ENCODE data around the gene BHMT2. TPM values are rescaled to one million over a fixed set of nuclear protein-coding genes. Genes with fewer than 3 reads are reported as not detected.

The BHMT2 gene
- total RNA-seq, 6 experiments from 2014 or later: 0.85 to 1.6 (median 1.1) TPM; not detected in 2

DNA sequence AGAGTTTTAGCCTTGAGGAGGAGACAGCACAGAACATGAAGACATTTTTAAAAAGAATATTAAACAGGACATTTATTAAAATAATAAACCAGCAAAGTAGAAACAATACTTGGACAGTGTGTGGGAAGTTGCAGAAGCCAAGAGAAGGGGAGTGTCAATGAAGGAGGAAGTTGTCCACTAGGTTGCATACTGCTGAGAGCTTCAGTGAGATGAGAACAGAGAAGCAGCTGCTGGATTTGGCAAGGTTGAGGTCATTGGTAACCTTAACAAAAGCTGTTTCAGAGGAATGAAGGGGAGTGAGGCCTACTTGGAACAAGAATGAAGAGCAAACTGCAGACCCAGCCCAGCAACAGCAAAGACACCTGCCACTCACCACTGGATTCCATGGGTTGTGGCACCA lies 53.4 kb downstream of the BHMT2 start:
- no peak for DNase-seq
- Mint-ChIP-seq H3K27me3 (ENCODE audit: insufficient read depth) (peaks cover 11% of the 10 kb centered on the region; the same call in 1 of the 2 replicates), H3K4me1 (ENCODE audit: low read depth) (peaks cover 7% of the 10 kb centered on the region), H3K4me3 (no peak overlapping the region), H3K9me3 (no peaks in the 10 kb centered on the region), H3K36me3 (ENCODE audit: low read depth) (no peaks in the 10 kb centered on the region), H3K27ac (no peak overlapping the region)
- TF ChIP-seq, protein P1, sequence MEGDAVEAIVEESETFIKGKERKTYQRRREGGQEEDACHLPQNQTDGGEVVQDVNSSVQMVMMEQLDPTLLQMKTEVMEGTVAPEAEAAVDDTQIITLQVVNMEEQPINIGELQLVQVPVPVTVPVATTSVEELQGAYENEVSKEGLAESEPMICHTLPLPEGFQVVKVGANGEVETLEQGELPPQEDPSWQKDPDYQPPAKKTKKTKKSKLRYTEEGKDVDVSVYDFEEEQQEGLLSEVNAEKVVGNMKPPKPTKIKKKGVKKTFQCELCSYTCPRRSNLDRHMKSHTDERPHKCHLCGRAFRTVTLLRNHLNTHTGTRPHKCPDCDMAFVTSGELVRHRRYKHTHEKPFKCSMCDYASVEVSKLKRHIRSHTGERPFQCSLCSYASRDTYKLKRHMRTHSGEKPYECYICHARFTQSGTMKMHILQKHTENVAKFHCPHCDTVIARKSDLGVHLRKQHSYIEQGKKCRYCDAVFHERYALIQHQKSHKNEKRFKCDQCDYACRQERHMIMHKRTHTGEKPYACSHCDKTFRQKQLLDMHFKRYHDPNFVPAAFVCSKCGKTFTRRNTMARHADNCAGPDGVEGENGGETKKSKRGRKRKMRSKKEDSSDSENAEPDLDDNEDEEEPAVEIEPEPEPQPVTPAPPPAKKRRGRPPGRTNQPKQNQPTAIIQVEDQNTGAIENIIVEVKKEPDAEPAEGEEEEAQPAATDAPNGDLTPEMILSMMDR (IDR thresholded peaks at IDR 0.05): no peak

DNA sequence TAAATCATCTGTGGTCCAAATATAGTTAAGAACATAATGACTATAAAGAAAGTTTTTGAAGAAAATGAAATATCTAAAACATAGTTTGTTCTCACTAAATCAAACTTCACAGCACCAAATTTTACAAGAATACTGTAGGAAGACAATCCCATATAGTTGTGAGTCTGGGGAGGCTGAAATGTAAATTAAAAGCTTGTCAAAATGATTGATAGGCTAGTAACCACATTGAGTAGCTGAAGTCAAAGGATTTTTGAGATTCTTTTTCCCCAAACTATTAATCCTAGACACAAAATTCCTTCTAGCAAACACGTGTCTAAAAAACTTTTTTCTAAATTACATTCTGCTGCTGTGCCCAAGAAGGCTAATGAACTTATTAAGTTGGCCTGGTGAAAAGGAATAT lies 55.0 kb downstream of the BHMT2 start:
- Mint-ChIP-seq H3K36me3 (ENCODE audit: low read depth) (no peaks in the 10 kb centered on the region), H3K27me3 (ENCODE audit: insufficient read depth) (peaks cover 15% of the 10 kb centered on the region), H3K9me3 (no peaks in the 10 kb centered on the region), H3K4me3 (no peak overlapping the region), H3K4me1 (ENCODE audit: low read depth) (peaks cover 7% of the 10 kb centered on the region), H3K27ac (no peak overlapping the region)
- DNase-seq: no peak
- TF ChIP-seq, protein P1 (IDR thresholded peaks at IDR 0.05): no peak

DNA sequence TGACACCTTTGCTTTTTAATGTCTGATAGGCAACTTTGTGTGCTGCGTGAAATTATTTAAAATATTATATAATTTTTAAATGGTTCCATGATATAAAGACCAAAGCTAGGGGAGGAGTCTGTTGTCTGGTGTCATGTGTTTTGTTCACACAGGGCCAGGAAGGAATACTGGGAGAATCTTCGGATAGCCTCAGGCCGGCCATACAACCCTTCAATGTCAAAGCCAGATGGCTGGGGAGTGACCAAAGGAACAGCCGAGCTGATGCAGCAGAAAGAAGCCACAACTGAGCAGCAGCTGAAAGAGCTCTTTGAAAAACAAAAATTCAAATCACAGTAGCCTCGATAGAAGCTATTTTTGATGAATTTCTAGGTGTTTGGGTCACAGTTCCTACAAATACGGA lies 61.2 kb downstream of the BHMT2 start:
- no peaks in the 10 kb centered on the region for H3K36me3 Mint-ChIP-seq (ENCODE audit: low read depth)
- no peak for DNase-seq

DNA sequence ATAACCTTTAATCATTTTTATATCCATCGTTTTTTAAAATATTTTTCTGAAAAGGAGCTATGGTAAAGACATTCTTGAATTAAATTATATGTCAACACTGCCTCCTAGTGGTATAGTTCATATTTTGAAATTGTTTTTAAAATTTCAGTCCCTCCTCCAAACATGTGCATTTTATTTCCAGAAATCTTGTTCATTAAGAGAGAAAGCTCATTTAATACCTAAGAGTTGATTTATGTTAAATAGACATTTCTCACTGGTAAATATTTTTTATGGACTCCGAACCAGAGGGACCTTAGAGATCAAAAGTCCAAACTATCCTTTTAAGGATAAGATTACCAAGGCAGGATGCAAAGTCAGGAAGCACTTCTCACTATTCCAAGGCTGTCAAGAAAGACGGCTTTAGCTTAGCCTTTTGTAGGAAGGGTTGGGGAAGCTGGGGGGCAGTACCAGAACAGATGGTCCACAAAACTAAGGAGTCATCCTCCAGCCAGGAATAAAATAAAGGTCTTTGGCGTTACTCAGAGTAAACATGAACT lies 63.6 kb downstream of the BHMT2 start:
- peak overlapping the region; percentile 83 for H3K4me3 Mint-ChIP-seq
- TF ChIP-seq, protein P1 (IDR thresholded peaks at IDR 0.05): peak; percentile 78
- DNase-seq: peak; percentile 46
- H3K36me3 Mint-ChIP-seq (ENCODE audit: low read depth): no peaks in the 10 kb centered on the region
- H3K4me1 Mint-ChIP-seq (ENCODE audit: low read depth): peaks cover 17% of the 10 kb centered on the region
- no peaks in the 10 kb centered on the region for H3K9me3 Mint-ChIP-seq
- peaks cover 10% of the 10 kb centered on the region for H3K27me3 Mint-ChIP-seq (ENCODE audit: insufficient read depth)
- peak overlapping the region; percentile 80 for H3K27ac Mint-ChIP-seq

More for the DNA sequence above, 61.2 kb downstream of the BHMT2 start:
- Mint-ChIP-seq H3K9me3 (no peaks in the 10 kb centered on the region), H3K4me1 (ENCODE audit: low read depth) (peaks cover 24% of the 10 kb centered on the region), H3K4me3 (no peak overlapping the region), H3K27me3 (ENCODE audit: insufficient read depth) (peaks cover 9% of the 10 kb centered on the region), H3K27ac (no peak overlapping the region)
- TF ChIP-seq, protein P1 (IDR thresholded peaks at IDR 0.05): no peak

DNA sequence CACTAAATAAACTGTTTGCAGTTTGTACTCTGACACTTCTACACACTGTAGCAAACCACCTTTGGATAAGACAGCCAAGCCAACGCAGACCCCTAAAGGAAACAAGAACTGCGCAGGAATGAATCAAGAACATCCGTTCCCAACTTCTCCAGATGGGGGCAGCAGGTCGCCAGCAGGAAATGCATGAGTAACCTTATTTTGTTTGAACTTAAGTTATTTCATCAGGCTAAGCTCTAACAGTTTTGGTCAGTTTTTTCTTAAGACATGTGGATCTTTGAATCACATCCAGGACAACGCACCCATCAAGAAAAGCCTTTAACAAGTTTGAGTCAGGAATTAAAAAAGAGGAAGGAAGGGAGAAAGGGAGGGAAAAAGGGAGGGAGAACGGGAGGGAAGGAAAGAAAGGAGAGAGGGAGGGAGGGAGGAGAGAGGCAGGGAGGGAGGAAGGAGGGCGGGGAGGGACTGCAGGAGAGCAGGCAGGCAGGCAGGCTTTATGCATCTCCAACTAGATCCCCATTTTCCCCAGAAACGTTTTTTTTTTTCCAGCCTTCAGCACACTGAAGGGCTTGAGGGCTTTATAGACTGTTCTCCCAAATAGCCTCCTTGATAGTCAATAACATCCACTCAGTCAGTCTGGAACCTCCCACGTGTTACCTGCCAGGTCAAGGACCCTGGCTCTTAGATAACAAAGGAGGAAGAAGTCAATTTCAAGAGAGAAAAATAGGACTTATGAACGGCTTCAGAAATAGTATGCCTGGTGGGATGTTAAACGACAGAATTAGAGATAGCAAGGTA lies 64.3 kb downstream of the BHMT2 start:
- peak; percentile 63 for DNase-seq
- Mint-ChIP-seq H3K36me3 (ENCODE audit: low read depth) (no peaks in the 10 kb centered on the region), H3K9me3 (no peaks in the 10 kb centered on the region), H3K27ac (peak overlapping the region; percentile 80), H3K27me3 (ENCODE audit: insufficient read depth) (peaks cover 9% of the 10 kb centered on the region), H3K4me3 (peak overlapping the region; percentile 83), H3K4me1 (ENCODE audit: low read depth) (peaks cover 17% of the 10 kb centered on the region)
- TF ChIP-seq, protein P1 (IDR thresholded peaks at IDR 0.05): peak; percentile 65

Data from HFFc6 (cell line).